Smooth muscle cell (in vitro differentiated cells): ENCODE measurements around the gene CCDC91. TPM values are rescaled to one million over a fixed set of nuclear protein-coding genes. Genes with fewer than 3 reads are reported as not detected.
"Not testable (repeated sequence)": the region's sequence is repeated elsewhere in the genome, so short reads cannot be mapped to it uniquely, and the experiment has no call there.

ENCODE experiments used
- DNase-seq: peaks from one replicate; lab custom pipeline; 2025; ENCODE audit not compliant: unreplicated experiment; lab: John Stamatoyannopoulos, UW
- H2AFZ ChIP-seq: fragments of 200-600 bp; sonication (generic); 2 replicates; pipeline ENCODE4 v1.6.0; 2016; ENCODE audit warnings: antibody characterized with exemption, low read depth, mild to moderate bottlenecking
- H3F3A ChIP-seq: fragments of 200-600 bp; sonication (generic); 2 replicates; pipeline ENCODE4 v1.6.0; 2017; ENCODE audit warnings: antibody characterized with exemption, low read depth
- H3K27ac ChIP-seq: fragments of 200-600 bp; sonication (generic); 2 replicates; pipeline ENCODE4 v1.5.1; 2016; ENCODE audit warnings: low read depth, mild to moderate bottlenecking
- H3K27me3 ChIP-seq: fragments of 200-600 bp; sonication (generic); 2 replicates; pipeline ENCODE4 v1.6.1; 2016; ENCODE audit warnings: low read depth, mild to moderate bottlenecking
- H3K36me3 ChIP-seq: fragments of 200-600 bp; sonication (generic); 2 replicates; pipeline ENCODE4 v1.5.1; 2016; ENCODE audit warnings: low read depth
- H3K4me1 ChIP-seq: fragments of 200-600 bp; sonication (generic); 2 replicates; pipeline ENCODE4 v1.5.1; 2016; ENCODE audit warnings: low read depth
- H3K4me2 ChIP-seq: fragments of 200-600 bp; sonication (generic); 2 replicates; pipeline ENCODE4 v1.6.0; 2016; ENCODE audit warnings: mild to moderate bottlenecking
- H3K4me3 ChIP-seq: fragments of 200-600 bp; sonication (generic); 2 replicates; pipeline ENCODE4 v1.5.1; 2016; ENCODE audit warnings: mild to moderate bottlenecking
- H3K79me2 ChIP-seq: fragments of 200-600 bp; sonication (generic); 2 replicates; pipeline ENCODE4 v1.6.0; 2016; ENCODE audit warnings: low read depth, mild to moderate bottlenecking
- H3K9ac ChIP-seq: fragments of 200-600 bp; sonication (generic); 2 replicates; pipeline ENCODE4 v1.6.0; 2016; ENCODE audit warnings: low read depth
- H3K9me3 ChIP-seq: fragments of 200-600 bp; sonication (generic); replicated peaks from 2 replicates; pipeline ENCODE4 v1.5.1; 2016; ENCODE audit warnings: low read depth
- H4K20me1 ChIP-seq: fragments of 200-600 bp; sonication (generic); 2 replicates; pipeline ENCODE4 v1.6.0; 2016; ENCODE audit warnings: low read depth
- CTCF ChIP-seq: fragments of 200-600 bp; sonication (generic); IDR thresholded peaks from 2 replicates; pipeline ENCODE4 v1.5.1; 2017; ENCODE audit warnings: borderline replicate concordance, mild to moderate bottlenecking, antibody characterized with exemption; ENCODE audit not compliant: insufficient read depth, poor library complexity, severe bottlenecking
- WGBS: methylation state at CpG from one replicate; pipeline ENCODE4 v1.1.7; 2016; ENCODE audit warnings: low lambda C conversion rate; 5-methylcytosine and 5-hydroxymethylcytosine counted together
- polyA plus RNA-seq: library from polyadenylated mRNA; unstranded; fragments of >200 nt; fragmentation: Nextera tagmentation; extraction: Ambion mirVana; gene quantifications from 2 replicates; pipeline ENCODE4 v1.2.1, GENCODE V29; 2016
- total RNA-seq: library from RNA; depleted of rRNA; stranded (reverse); fragments of >200 nt; gene quantifications from 2 replicates; pipeline ENCODE4 v1.2.3, GENCODE V29; 2014

Gene CCDC91
- total and polyA plus RNA-seq, 2 experiments from 2014 or later: 20.1 to 23.7 TPM

- no peaks in the 10 kb centered on the region for H3K79me2 ChIP-seq
- no peak overlapping the region for H3K9ac ChIP-seq
- H3K27me3 ChIP-seq: no peaks in the 10 kb centered on the region
- H3K9me3 ChIP-seq: no peaks in the 10 kb centered on the region
- no peak overlapping the region for H3K27ac ChIP-seq
- no peak overlapping the region for H2AFZ ChIP-seq
- TF ChIP-seq CTCF: no peak
- H4K20me1 ChIP-seq: no peaks in the 10 kb centered on the region
- H3K4me3 ChIP-seq: no peak overlapping the region
- WGBS: 93% methylated on average over 3 of the region's 3 CpGs
- H3K4me1 ChIP-seq: peaks cover 9% of the 10 kb centered on the region
- peaks cover 4% of the 10 kb centered on the region for H3K36me3 ChIP-seq
- no peaks in the 10 kb centered on the region for H3F3A ChIP-seq
- DNase-seq: no peak
- no peak overlapping the region for H3K4me2 ChIP-seq
Measured at GRCh38 chr12:28459481-28459880, 269.2 kb downstream of the CCDC91 start.

- no peak for TF ChIP-seq CTCF
- H4K20me1 ChIP-seq: no peaks in the 10 kb centered on the region
- 63% methylated on average over 2 of the region's 2 CpGs for WGBS
- peaks cover 4% of the 10 kb centered on the region for H3K36me3 ChIP-seq
- no peaks in the 10 kb centered on the region for H3K27me3 ChIP-seq
- no peak for DNase-seq
- no peak overlapping the region for H3K27ac ChIP-seq
- H3K79me2 ChIP-seq: no peaks in the 10 kb centered on the region
- no peaks in the 10 kb centered on the region for H3F3A ChIP-seq
- no peak overlapping the region for H2AFZ ChIP-seq
- no peak overlapping the region for H3K9ac ChIP-seq
- peaks cover 9% of the 10 kb centered on the region for H3K4me1 ChIP-seq
- no peak overlapping the region for H3K4me3 ChIP-seq
- no peaks in the 10 kb centered on the region for H3K9me3 ChIP-seq
- H3K4me2 ChIP-seq: no peak overlapping the region
Measured at GRCh38 chr12:28460420-28461130, 270.3 kb downstream of the CCDC91 start.

- DNase-seq: no peak
- Histone ChIP-seq H3K9ac (no peak overlapping the region), H4K20me1 (no peaks in the 10 kb centered on the region), H3K4me3 (no peak overlapping the region), H2AFZ (no peak overlapping the region), H3K9me3 (no peaks in the 10 kb centered on the region), H3K36me3 (peaks cover 4% of the 10 kb centered on the region), H3K27ac (no peak overlapping the region), H3K4me1 (no peaks in the 10 kb centered on the region), H3K27me3 (no peaks in the 10 kb centered on the region), H3K4me2 (no peak overlapping the region), H3K79me2 (no peaks in the 10 kb centered on the region), H3F3A (no peaks in the 10 kb centered on the region)
- TF ChIP-seq CTCF: no peak
Measured at GRCh38 chr12:28463396-28463795, 273.1 kb downstream of the CCDC91 start.

GRCh38 chr12:28471762-28472161, 281.5 kb downstream of the CCDC91 start:
- not testable (repeated sequence) for H3K79me2 ChIP-seq, H3K36me3 ChIP-seq, H3K4me2 ChIP-seq, H3K9me3 ChIP-seq, H4K20me1 ChIP-seq, H3K9ac ChIP-seq, DNase-seq, H3K27ac ChIP-seq, H3F3A ChIP-seq, H3K27me3 ChIP-seq, H2AFZ ChIP-seq, H3K4me3 ChIP-seq, H3K4me1 ChIP-seq
- over 99% methylated on average over 9 of the region's 9 CpGs for WGBS

- H3F3A ChIP-seq, H3K27me3 ChIP-seq: not testable (repeated sequence)
Measured at GRCh38 chr12:28476206-28476605, 285.9 kb downstream of the CCDC91 start.

GRCh38 chr12:28479097-28479496, 288.8 kb downstream of the CCDC91 start:
- WGBS: 95% methylated on average over 1 of the region's 1 CpG
- not testable (repeated sequence) for H3K36me3 ChIP-seq, H3K27me3 ChIP-seq, H3F3A ChIP-seq, H2AFZ ChIP-seq, H3K4me2 ChIP-seq, H3K27ac ChIP-seq, H3K79me2 ChIP-seq, H3K9me3 ChIP-seq, DNase-seq, H3K9ac ChIP-seq, H4K20me1 ChIP-seq, H3K4me3 ChIP-seq, H3K4me1 ChIP-seq

More at GRCh38 chr12:28476206-28476605, 285.9 kb downstream of the CCDC91 start:
- not testable (repeated sequence) for H3K36me3 ChIP-seq, H3K4me3 ChIP-seq, H3K79me2 ChIP-seq, H3K4me2 ChIP-seq, DNase-seq, H3K9ac ChIP-seq, H3K9me3 ChIP-seq, H4K20me1 ChIP-seq, H3K27ac ChIP-seq, H2AFZ ChIP-seq, H3K4me1 ChIP-seq
- 94% methylated on average over 3 of the region's 3 CpGs for WGBS
